Activated CD4-positive, alpha-beta T cell treated with anti-CD3 and anti-CD28 coated beads, Interleukin-2, Interleukin-4, amounts not matched to agents 100 ng/mL and 50 ng/mL, durations not matched to agents 16 hours and 8 hours (primary cell): Measurements from ENCODE around the gene DEPDC5.
"Not testable (repeated sequence)": the region's sequence is repeated elsewhere in the genome, so short reads cannot be mapped to it uniquely, and the experiment has no call there.

Source experiments
- DNase-seq: peaks from one replicate; pipeline ENCODE4 v3.0.0-alpha.2; 2020; ENCODE audit warnings: low spot score

Gene DEPDC5

DNA sequence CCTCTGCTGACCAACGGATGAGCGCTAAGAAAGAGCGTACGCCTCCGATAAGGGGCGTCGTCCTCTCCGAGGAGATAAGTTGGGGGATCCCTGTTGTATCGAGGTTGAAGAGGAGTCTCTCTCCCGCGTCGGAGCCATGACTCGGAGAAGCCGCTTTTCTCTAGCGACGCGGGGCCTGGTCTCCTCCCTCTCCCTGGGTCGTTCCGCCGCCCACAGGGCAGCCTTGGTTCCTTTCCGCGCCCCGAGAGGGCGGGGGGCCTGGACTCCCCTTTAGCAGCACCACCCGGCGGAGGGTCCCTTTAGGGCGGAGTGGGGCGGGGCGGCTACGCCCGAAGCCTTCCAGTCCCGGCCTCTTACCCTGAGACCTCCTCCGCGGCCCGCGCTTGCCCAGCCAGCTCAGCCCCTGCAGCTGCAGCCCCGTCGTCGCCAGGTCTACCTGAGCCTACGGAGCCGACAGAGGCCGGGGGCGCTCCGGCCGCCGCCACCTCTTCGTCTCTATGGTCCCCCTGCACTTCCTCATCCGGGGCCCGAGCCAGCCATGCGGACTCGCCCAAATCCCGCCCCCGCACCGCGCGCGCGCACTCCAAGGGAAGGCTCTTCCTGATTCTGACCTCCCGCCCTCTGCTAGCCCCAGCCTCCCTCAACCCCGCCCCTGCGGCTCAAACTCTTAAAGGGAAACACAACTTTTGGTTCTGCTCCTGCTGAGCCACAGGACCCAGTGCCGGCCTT is 4.0 kb upstream of the DEPDC5 start, which contains the start of gene PRR14L:
TSS of gene PRR14L (minus strand) at position 497 of the 729 bp plus-strand sequence. CDS start 11,272 bp downstream, outside the sequence.
- peak; percentile 98 for DNase-seq

GRCh38 chr22:31750365-31751284 is 3.2 kb upstream of the DEPDC5 start:
- no peak for DNase-seq

GRCh38 chr22:31752096-31752847 is 1.5 kb upstream of the DEPDC5 start:
- no peak for DNase-seq

GRCh38 chr22:31753005-31753633 is 700 bp upstream of the DEPDC5 start:
- no peak for DNase-seq

- no peak for DNase-seq
Observed at GRCh38 chr22:31754813-31755212, 994 bp downstream of the DEPDC5 start.

DNA sequence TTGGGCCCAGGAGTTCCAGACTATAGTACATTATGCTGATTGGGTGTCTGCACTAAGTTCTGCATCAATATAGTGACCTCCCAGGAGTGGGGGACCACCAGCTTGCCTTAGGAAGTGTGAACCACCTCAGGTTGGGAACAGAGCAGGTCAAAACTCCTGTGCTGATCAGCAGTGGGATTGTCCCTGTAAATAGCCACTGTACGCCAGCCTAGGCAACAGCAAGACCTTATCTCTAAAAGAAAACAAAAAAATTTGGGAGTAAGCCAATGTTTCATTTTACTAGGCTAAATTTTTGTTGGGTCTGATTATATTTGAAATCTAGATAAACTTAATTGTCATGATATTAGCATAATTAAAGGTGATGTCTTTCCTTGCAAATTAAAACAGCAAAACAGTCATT is 3.4 kb downstream of the DEPDC5 start:
- DNase-seq, result no peak

- not testable (repeated sequence) for DNase-seq
Observed at GRCh38 chr22:31758860-31759259, 5.0 kb downstream of the DEPDC5 start.

DNA sequence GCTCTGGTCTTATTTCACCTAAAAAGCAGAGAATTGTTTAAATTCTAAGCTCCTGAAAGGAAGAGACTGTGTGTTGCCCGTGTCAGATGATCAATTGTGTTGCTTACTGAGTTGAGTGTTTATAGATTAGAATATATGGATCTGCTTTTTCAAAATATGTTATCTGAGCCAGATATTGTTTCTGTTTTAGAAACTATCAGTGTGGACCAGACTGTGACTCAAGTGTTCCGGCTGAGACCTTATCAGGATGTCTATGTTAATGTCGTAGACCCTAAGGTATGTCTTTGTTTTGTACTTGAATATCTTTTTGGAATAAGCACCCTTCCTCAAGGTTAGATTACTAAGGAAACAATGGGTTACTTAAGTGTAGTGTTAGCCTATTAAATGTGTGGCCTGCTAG is 11.0 kb downstream of the DEPDC5 start:
- no peak for DNase-seq

DNA sequence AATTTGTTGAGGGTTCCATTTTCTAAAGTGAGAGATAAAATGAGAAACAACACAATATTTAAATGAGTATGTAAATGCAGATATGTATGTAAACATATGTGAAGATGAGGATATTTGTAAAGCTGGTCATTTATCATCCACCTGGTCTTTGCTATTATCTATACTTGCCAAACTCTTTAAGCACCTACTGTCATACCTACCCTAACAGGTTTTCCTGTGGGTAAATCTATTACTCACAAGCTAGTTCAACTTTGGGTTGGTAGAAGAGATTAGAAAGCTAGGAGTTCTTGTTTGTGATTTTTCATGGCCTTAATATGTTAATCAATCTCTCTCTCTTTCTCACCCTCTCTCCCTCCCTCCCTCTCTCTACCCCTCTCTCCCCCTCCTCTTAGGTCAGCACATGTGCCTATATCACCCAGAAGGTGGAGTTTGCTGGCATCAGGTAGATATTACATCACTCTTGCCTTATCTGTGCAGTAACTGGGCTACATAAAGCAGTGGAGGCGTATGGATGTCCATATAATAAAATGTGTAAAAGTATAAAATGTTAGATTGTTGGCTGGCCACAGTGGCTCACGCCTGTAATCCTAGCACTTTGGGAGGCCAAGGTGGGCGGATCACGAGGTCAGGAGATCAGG is 14.7 kb downstream of the DEPDC5 start:
- DNase-seq, result no peak

- no peak for DNase-seq
Observed at GRCh38 chr22:31773416-31773815, 19.6 kb downstream of the DEPDC5 start.

GRCh38 chr22:31776231-31776630 is 22.4 kb downstream of the DEPDC5 start:
- DNase-seq, result no peak

GRCh38 chr22:31789803-31790202 is 36.0 kb downstream of the DEPDC5 start:
- DNase-seq, result no peak

GRCh38 chr22:31790240-31790639 is 36.4 kb downstream of the DEPDC5 start:
- no peak for DNase-seq

DNA sequence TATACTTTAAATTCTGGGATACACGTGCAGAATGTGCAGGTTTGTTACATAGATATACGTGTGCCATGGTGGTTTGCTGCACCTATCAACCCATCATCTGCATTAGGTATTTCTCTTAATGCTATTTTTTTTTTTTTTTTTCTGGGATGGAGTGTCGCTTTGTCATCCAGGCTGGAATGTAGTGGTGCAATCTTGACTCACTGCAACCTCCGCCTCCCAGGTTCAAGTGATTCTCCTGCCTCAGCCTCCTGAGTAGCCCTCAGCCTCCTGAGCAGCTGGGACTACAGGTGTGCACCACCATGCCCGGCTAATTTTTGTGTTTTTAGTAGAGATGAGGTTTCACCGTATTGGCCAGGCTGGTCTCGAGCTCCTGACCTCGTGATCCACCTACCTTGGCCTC is 45.5 kb downstream of the DEPDC5 start:
- not testable (repeated sequence) for DNase-seq

- no peak for DNase-seq
Observed at GRCh38 chr22:31800065-31800464, 46.2 kb downstream of the DEPDC5 start.

DNA sequence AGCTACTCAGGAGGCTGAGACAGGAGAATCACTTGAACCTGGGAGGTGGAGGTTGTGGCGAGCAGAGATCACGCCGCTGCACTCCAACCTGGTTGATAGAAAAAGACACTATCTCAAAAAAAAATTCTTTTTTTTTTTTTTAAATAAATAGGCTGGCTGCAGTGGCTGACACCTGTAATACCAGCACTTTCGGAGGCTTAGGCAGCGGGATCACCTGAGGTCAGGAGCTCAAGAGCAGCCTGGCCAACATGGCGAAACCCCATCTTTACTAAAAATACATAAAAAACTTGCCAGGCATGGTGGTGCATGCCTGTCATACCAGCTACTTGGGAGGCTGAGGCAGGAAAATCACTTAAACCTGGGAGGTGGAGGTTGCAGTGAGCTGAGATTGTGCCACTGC is 47.0 kb downstream of the DEPDC5 start:
- not testable (repeated sequence) for DNase-seq

DNA sequence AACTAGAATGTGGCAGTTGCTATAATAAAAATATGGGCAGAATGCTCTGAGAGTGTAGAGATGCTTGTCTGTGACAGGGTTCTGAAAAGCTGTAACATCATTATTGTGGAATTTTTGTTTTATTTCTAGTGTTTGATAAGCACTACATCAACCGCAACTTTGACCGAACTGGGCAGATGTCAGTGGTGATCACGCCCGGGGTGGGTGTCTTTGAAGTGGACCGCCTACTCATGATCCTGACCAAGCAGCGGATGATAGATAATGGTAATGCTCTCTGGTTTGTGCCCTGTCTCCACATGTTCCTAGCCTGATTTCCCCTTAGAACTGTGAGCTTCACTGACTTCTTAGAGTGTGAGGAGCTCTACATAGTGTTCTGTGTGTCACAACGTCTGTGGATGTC is 48.8 kb downstream of the DEPDC5 start:
- DNase-seq, result no peak

DNA sequence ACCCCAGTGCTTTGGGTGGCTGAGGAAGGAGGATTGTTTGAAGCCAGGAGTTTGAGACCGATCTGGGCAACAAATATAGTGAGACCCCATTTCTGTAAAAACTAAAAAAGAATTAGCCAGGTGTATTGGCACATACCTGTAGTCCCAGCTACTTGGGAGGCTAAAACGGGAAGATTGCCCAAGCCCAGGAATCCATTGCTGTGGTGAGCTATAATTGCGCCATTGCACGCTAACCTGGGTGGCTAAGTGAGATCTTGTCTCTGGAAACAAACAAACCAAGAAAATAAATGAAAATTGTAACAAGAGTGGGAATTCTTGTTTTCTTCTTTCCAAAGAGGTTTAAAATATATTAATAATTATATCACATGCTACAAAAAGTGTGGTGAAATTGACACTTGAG is 52.9 kb downstream of the DEPDC5 start:
- no peak for DNase-seq

DNA sequence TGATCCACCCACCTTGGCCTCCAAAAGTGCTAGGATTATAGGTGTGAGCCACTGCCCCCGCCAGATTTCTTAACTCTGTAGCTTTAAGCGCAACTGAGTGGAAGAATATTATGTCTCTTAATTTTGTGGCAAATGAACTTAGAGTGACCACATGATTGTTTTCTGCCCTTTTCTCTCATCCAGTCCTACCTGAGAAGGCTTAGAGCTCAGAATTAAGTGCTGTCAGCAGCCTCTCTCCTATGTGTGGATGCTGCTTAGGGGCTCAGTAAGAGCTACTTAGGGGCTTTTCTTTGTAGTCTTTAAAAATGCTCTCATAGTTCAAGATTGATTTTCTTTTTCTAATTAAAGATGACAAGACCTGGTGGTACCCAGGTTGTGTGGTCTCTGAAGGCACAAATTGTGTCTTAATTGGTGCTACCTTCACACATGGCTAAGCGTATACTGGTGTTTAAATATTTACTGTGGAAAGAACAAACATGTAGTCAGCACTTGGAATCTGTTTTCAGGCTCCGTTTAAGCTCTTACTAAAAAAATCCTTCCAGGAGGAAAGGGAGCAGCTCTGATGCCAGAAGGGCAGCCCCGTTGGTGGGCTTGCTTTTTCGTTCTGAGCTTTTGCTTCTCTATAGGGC is 59.3 kb downstream of the DEPDC5 start:
- no peak for DNase-seq

DNA sequence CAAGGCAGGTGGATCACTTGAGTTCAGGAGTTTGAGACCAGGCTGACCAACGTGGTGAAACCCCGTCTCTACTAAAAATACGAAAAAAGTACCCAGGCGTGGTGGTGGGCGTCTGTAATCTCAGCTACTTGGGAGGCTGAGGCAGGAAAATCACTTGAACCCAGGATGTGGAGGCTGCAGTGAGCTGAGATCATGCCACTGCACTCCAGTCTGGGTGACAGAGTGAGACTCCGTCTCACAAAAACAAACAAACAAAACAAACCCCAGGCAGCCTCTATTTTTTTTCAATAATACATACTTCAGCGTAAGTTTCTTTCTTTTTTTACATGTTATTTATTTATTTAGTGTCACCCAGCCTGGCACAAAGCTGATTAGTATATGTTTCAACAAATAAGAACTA is 60.1 kb downstream of the DEPDC5 start:
- DNase-seq, result not testable (repeated sequence)

GRCh38 chr22:31814942-31815341 is 61.1 kb downstream of the DEPDC5 start:
- DNase-seq, result no peak
